H1 (cell line): ENCODE data around the gene WRAP73. TPM values are rescaled to one million over a fixed set of nuclear protein-coding genes. Genes with fewer than 3 reads are reported as not detected.

Experiments
- CHD7 ChIP-seq: fragments of 300-600 bp; sonication (generic); IDR thresholded peaks from 2 replicates; pipeline ENCODE4 v1.7.1; 2012; ENCODE audit warnings: low read length, moderate library complexity, mild to moderate bottlenecking, inconsistent platforms; ENCODE audit not compliant: insufficient replicate concordance
- EP300 ChIP-seq, 2 experiments: IDR thresholded peaks; 1 replicate in 1 of 2; 2 replicates in 1 of 2; pipeline ENCODE4 v1.6.1; 2011 to 2012; ENCODE audit warnings: low read depth in 2 of 2, low read length in 2 of 2, mild to moderate bottlenecking in 2 of 2, borderline replicate concordance in 1 of 2, inconsistent platforms in 1 of 2, moderate library complexity in 1 of 2
- RBBP5 ChIP-seq: IDR thresholded peaks from 2 replicates; pipeline ENCODE4 v1.7.1; 2012; ENCODE audit warnings: low read depth, mild to moderate bottlenecking, inconsistent platforms, low read length, moderate library complexity, borderline replicate concordance
- polyA plus RNA-seq, 7 experiments: library from polyadenylated mRNA; depleted of rRNA in 3 of 7; stranded (reverse) in 5 of 7; unstranded in 2 of 7; fragments of >200 nt in 5 of 7; fragments of 200-250 nt in 2 of 7; gene quantifications; 1 replicate in 5 of 7; 2 replicates in 1 of 7; 4 replicates in 1 of 7; pipeline versions ENCODE4 v1.2.1 to v1.2.3, GENCODE V29; 2011 to 2013; ENCODE audit warnings: missing spikeins in 2 of 7, mixed read lengths in 2 of 7
- total RNA-seq: library from RNA; stranded (reverse); fragmentation: NEBNext Ultra II Directional; extraction: Animal tissue kit (Norgen Biotek cat#: 25700); gene quantifications from 2 replicates; pipeline ENCODE4 v1.2.1, GENCODE V29; 2021

The WRAP73 gene
- total and polyA plus RNA-seq, 2 of the 8 experiments (the other 6 are each of a cell fraction or from before 2014, with no cell fraction given), result 30.3 to 50.7 TPM

- TF ChIP-seq CHD7, result no peak
- TF ChIP-seq RBBP5, result 0 out of 2 replicates have a peak, but pooled peaks have one; percentile 52
- TF ChIP-seq EP300 (IDR thresholded peaks at IDR 0.05; ENCODE audit: borderline replicate concordance in 1 of 2, low read depth in 2 of 2, low read length in 2 of 2), result no peak
Measured at GRCh38 chr1:3649342-3650247, at the start of gene WRAP73 (continued).
